GM18861 (cell line): ENCODE measurements around the gene CDA.
A peak's percentile ranks its signal among the peaks of the same experiment; 100 is the strongest.

Source experiments
- ATAC-seq: cut with Tn5 transposase; IDR thresholded peaks from one replicate; pipeline ENCODE4 v1.9.1; 2021; ENCODE audit not compliant: unreplicated experiment

CDA gene

DNA sequence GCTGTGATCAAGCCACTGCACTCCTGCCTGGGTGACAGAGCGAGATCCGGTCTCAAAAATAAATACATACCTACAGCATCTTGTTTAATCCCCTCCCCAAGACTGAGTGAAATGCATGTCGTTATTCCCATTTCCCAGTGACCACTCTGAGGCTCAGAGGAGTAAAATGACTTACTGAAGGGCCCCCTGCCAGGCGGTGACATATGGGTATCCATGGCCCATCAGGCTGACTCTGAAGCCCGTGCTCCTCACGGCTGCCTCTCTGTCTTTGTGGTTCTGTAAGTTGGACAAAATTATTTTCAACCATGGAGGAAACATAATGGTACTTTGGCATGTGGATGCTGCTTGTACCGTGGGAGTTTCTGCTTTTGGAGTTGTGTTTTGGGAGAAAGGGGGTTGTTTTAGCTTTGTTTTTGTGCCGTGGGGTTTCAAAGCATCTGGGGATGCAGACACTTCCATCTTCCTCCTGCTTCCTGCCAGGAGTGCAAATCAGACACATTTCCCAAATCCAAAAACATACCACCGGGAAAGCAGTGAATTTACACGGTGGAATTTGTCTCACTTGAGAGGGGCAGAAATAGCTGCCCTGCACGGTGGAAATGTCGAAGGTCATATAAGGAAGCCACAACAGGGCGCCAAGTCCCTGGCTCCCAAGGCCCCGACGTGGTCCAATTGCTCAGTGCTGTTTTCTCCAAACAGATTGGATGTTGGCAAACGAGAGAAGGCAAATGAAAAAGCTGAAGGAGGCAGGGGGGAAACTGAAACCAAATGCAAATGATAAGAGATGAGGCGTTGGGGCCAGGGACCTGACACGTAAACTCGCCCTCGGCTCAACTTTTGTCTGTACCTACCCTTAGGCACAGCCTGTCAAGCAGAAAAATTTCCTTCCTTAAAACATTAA lies 27.3 kb downstream of the CDA start:
- no peak for ATAC-seq

DNA sequence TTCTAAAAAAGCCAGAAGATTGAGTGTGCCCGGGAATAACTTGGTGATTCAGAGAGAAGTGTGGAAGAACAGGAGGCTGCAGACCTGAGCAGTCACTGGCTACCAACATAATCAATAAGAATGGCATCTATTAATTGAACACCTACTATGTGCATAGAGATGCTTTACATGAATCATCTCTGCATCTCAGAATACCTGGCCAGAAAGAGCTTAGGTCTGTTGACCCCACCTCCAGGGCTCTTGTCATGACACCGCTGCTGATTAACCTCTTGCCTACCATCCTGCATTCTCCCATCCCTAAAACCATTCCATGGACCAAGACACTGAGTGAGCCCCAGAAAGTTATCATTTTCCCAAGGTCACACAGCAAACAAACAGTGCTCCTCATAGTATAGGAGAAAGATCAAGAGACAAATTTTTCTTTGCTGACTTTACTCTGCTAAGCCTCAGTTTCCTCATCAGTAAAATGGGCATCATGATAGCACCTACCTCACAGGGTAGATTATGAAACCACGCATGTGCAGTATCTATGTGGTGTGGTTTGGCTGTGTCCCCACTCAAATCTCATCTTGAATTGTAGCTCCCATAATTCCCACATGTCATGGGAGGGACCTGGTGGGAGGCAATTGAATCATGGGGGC lies 28.1 kb downstream of the CDA start:
- ATAC-seq, result no peak

DNA sequence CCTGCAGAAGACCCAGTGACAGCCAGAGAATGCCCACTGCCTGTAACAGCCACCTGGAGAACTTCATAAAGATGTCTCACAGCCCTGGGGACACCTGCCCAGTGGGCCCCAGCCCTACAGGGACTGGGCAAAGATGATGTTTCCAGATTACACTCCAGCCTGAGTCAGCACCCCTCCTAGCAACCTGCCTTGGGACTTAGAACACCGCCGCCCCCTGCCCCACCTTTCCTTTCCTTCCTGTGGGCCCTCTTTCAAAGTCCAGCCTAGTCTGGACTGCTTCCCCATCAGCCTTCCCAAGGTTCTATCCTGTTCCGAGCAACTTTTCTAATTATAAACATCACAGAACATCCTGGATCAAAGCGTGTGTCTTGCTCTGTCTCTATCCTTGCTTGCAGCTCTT lies 29.7 kb downstream of the CDA start:
- ATAC-seq, result no peak

DNA sequence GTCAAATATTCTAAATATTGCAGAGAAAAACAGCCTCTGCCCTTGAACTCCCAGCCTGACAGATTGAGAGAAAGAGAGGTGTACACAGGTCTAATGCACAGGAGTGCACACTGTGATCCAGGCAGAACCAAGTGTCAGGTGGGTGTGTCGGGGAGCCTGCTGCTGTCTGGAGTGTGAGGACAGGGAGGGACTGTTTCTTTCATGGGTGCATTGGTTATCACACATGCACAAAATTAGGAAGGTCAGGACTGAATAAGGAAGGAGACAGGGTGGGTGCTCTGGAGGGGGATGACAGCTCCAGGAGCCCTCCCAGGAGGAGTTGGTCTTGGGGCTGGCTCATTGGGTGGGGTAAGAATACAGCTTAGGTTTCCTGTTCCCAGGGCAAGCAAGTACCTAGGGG lies 31.1 kb downstream of the CDA start:
- ATAC-seq, result no peak

DNA sequence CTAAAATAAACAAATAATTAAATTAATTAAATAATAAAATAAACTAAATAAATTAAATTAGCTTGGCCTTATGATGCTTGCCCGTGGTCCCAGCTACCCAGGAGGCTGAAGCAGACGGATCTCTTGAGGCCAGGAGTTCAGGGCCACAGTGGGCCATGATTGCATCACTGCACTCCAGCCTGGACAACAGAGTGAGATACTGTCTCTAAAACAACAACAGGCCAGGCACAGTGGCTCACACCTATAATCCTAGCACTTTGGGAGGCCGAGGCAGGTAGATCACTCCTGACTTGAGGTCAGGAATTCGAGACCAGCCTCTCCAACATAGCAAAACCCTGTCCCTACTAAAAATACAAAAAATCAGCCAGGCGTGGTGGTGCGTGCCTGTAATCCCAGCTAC lies 32.1 kb downstream of the CDA start:
- ATAC-seq, result no peak

DNA sequence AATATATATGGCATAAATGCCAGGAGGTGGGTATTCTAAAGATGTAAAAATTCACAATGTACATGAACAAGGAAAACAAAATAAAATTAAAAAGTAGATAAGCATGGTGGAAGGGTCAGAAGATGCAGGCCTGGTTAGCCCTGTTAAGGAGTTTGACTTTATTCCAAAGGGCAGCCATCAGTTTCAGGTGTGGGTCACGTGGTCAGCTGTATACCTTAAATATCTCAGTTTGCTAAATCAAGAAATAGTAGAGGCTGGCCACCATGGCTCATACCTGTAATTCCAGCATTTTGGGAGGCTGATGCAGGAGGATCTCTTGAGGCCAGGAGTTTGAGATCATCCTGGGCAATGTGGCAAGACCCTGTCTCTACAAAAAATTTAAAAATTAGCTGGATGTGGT lies 35.8 kb downstream of the CDA start:
- ATAC-seq, result no peak

DNA sequence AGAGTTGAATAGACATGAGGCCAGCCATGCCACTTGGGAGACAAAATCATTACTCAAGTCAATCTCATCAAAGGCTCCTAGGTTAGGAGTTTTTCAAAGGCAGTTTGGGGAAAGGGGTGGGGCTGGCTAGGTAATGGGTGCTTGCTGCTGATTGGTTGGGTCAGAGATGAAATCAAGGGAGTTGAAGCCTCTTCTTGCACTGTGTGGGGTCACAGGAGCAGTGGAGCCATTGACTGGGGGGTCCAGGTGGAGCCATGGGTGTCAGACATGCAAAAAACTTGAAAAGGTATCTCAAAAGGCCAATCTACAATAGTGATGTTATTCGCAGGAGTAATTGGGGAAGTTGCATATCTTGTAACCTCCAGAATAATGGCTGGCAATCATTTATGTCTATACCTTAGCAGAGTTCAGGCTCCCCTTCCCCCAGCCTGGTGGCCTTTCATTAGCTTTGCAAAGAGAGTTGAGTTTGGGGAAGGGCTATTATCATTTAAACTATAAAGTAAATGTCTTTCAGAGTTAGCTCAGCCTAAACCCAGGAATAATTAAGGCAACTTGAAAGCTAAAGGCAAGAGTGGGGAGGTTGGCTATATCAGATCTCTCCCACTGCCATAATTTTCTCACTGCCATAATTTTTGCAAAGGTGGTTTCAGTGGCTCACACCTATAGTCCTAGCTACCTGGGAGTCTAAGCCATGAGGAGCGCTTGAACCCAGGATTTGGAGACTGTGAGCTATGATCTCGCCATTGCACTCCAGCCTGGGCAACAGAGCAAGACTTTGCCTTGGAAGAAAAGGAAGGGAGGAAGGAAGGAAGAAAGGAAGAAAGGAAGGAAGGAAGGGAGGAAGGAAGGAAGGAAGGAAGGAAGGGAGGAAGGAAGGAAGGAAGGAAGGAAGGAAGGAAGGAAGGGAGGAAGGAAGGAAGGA lies 36.5 kb downstream of the CDA start:
- ATAC-seq, result no peak

DNA sequence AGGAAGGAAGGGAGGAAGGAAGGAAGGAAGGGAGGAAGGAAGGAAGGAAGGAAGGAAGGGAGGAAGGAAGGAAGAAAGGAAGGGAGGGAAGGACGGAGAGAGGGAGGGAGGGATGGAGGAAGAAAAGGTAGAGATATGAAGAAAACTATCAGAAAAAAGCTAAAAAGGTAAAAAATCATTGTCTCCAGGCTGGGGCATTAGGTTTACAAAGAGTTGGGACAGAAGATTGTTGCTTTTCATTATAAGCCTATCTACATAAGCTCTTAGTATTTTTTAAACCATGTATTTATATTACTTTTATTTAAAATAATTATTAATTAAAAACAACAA lies 37.2 kb downstream of the CDA start:
- no peak for ATAC-seq

DNA sequence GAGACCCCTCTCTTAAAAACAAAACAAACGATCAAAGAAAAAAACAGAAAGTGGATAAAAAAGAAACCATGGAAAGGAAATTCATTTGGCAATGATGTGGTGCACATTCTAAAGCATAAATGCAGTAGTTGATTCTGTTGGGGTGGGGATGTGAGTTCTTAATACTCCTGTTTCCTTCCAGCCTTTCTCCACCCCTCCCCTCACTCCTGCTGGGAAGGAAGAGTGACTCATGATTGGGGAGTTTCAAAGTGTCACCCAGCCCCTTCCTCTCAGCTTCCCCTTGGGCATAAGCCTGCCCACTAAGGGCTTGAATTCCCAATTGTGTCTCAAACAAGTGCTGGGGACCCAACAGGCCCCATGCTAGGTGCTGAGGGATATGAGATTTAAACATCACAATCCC lies 37.6 kb downstream of the CDA start:
- ATAC-seq, result no peak

DNA sequence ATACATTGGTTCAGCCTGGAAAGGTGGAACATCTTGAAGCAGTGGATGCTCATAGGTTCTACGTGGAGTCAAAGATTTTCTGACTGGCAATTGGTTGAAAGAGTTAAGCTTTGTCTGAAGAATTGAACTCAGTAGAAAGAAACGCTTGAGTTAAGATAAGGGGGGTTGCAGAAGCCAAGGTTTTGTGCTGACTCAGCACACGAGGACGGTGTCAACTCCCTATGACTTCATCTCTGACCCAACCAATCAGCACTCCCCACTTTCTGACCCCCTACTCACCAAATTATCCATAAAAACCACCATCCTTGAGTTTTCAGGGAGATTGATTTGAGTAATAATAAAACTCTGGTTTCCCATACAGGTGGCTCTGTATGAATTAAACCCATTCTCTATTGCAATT lies 41.8 kb downstream of the CDA start:
- no peak for ATAC-seq

DNA sequence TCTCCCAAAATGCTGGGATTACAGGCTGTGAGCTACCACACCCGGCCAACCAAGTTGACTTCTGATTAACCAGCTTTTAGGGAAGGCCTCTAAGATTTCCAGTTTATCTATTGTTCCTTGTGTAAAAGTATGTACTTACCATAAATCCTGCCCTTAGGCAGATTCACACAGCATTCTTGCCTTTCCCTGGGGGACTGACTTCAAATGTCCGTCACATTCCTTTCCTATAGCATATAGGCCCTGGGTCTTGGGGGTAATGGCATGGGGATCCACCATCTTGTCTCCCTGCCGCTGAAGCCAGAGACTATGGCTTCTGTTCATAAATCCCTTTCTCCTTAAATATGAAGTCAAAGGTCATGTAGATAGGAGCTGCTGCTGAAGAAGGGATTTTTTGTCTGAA lies 43.5 kb downstream of the CDA start:
- ATAC-seq, result no peak

DNA sequence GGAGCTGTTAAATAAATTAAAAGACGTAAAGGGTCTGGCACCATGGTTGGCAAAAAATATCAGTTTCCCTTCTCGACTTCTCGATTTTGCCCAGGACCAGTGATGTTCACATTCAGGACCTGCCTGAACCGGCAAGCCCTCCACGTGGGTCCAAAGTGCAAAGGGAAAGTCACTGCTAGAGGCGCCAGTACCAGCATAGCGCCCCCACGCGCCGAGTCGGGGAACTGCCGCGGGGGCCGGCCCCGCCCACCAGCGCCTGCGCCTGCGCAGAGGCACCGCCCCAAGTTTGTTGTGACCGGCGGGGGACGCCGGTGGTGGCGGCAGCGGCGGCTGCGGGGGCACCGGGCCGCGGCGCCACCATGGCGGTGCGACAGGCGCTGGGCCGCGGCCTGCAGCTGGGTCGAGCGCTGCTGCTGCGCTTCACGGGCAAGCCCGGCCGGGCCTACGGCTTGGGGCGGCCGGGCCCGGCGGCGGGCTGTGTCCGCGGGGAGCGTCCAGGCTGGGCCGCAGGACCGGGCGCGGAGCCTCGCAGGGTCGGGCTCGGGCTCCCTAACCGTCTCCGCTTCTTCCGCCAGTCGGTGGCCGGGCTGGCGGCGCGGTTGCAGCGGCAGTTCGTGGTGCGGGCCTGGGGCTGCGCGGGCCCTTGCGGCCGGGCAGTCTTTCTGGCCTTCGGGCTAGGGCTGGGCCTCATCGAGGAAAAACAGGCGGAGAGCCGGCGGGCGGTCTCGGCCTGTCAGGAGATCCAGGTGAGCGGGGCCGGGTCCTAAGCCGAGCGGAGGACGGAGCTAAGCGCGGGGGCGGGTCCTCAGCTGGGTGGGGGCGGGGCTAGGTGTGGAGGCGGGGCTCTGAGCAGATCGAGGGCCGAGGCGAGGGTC lies 44.5 kb downstream of the CDA start, which contains the start of gene PINK1:
PINK1 (plus strand) TSS at position 269 of the 875 bp plus-strand sequence; CDS start at position 360, 91 bp downstream.
- peak; percentile 44 for ATAC-seq

DNA sequence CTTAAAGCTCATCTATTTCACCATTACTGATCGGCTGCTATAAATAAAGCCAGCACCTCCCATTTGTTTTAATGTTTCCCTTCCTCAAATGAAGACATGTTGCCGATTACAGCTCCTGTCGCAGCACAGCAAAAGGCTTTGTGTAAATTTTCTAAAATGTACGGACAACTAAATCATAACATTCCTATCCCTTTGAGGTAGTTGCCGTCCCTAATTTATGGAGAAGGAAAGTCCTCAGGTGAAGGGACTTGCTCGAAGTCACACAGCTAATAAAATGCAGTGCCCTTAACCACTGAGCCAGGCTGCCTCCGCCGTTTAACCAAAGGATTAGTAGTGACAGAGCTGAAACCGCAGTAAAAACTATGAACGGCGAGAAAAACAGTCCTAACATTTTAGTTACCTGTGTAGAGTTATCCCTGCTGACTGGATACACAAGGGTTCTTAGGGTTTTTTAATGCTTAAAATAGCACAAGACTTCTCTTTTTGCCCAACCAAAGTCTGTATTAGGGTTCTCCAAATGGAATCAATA lies 45.2 kb downstream of the CDA start:
- ATAC-seq, result no peak

DNA sequence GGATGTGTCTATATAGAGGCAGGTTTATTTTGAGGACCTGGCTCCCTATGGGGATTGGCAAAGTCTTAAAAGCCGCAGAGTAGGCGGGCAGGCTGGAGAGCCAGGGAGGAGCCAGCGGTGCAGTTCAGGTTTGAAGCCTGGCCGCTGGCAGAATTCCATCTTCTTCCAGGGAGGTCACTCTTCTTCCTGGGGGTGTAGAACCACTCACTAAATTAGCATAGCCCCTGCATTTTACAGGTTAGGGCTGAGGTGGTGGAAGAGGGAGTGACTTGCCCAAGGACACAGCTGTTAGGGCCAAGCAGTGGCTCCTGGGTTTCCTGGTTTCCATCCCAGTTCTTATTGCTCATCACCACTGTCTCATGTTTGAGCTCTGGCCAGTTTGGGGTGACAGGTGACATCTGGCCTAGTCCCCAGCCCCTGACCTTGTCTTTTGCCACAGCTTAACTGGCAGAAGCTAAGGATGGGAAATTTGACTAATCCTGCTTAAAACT lies 45.7 kb downstream of the CDA start:
- no peak for ATAC-seq

DNA sequence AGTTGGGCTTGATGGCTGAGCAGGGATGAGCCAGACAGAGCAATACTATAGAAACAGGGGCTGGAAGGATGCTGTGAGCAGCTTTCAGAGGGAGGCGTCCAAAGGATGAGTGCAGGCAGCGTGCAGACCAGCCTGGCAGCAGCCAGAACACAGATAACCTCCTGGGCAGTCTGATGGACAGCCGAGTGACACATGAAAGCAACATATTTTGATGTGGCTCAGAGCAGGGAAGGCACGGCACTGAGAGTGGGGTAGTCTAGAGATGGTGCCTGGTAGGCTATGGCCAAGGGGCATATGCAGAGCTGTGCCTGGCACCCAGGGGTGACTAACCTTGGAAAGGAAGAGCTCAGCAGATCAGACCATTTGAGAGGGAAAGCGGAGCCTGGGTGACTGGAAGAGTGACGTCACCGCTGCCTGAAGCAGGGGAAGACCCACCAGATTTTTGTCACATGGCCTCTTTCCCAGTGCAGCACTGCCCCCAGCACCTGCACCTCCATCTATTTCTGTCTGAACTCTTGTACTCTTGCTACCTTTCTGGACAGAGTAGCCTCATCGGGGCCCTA lies 48.0 kb downstream of the CDA start:
- no peak for ATAC-seq

DNA sequence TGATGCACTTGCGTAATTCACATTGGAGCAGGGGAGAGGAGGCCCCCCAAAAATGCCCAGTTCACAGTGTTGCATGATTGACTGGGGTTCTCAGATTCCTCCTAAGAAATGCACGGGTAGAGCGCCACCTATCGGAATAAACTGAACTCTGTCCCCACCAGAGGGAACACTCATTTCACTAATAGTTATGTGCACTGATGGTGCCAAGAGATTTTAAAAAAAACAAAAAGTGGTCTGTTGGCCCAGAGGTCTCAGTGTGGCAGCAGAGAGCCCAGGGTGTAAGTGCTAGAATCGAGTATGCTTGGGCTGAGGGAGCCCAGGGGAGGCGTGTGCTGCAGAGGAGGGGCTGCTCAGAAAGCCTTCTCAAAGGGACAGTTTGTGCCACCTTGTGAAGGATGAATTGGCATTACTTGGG lies 51.3 kb downstream of the CDA start:
- no peak for ATAC-seq

DNA sequence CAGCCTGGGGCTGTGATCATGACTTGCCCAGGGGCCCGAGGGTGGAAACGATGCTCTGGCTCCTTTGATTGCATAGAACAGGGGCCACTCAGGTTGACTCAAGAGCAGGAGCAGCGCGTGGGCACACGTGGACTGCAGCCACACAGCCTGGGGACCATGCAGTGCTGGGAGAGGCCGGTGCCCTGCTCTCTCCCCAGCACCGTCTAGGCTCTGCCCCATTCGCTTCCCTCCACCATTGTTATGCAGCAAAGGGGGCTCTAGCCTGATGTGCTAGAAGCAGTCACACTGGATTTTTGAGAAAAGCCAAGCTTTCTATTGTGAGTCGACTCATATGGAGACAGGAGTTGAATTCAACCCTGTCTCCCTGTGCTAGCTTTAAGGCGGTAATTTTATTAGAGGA lies 53.1 kb downstream of the CDA start:
- ATAC-seq, result no peak

DNA sequence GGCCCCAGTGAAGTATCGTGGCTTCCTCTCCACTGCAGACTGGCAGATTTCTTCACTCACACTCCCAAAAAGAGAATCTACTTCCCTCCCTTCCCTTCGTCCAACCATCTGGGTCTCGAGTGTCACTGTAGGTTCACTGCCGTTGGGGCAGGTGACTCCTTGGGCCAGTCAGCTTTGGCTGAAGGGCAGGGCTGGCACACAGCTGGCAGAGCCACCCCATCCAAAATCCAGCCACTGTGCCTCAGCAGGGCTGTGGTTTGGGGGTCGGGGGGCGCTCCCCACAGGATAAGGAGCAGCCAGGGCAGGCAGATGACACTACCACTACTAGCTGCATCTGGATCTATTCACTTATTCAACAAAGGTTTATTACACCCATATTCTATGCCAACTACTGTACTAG lies 54.2 kb downstream of the CDA start:
- ATAC-seq, result no peak

DNA sequence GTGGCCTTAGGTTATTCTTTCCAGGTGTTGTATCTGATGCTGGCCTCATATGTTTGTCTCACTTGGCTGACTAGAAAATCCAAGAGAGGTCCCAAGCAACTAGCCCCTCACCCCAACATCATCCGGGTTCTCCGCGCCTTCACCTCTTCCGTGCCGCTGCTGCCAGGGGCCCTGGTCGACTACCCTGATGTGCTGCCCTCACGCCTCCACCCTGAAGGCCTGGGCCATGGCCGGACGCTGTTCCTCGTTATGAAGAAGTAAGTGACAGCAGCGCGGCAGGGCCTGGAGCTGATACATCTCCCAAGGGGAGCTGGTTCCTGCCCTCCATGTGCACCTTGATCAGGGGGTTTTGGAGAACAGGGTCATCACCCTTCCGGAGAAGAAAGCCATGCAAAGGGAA lies 55.5 kb downstream of the CDA start:
- no peak for ATAC-seq

DNA sequence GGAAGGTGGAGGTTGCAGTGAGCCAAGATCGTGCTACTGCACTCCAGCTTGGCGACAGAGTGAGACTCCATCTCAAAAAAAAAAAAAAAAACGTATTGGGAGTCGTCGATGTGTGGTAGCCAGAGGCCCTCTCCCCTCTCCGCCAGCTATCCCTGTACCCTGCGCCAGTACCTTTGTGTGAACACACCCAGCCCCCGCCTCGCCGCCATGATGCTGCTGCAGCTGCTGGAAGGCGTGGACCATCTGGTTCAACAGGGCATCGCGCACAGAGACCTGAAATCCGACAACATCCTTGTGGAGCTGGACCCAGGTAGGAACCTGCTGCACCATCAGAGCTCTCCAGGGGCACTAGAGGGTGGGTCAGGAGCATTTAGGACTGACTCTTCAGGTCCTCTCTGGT lies 56.5 kb downstream of the CDA start:
- ATAC-seq, result no peak
